GM12878 (cell line): ENCODE data around the gene ZNF669. TPM values are rescaled to one million over a fixed set of nuclear protein-coding genes. Genes with fewer than 3 reads are reported as not detected.

Experiments
- ATAC-seq: fragments of 200-7000 bp; cut with Tn5 transposase; 3 replicates; pipeline ENCODE4 v1.9.1; 2020; ENCODE audit warnings: mild to moderate bottlenecking, moderate library complexity
- BruUV-seq: library from RNA; stranded (reverse); fragments of 400-500 nt; replicated peaks from 2 replicates; lab custom pipeline; 2021; lab: Mats Ljungman, UMichigan
- CTCF ChIA-PET: fragments of 300-600 bp; sonication (Branson Sonifier 250); formaldehyde crosslinking; extraction: SDS; loops from one replicate; lab custom pipeline; 2021; ENCODE audit warnings: inconsistent platforms; lab: Yijun Ruan, JAX
- POLR2A ChIA-PET: fragments of 350-600 bp; formaldehyde crosslinking; extraction: SDS; loops from one replicate; lab custom pipeline; 2021; ENCODE audit warnings: inconsistent platforms; lab: Charles Lee
- RAD21 ChIA-PET: fragments of 300-600 bp; sonication (Branson Sonifier 250); formaldehyde crosslinking; loops from one replicate; lab custom pipeline; 2023; ENCODE audit warnings: antibody characterized with exemption; ENCODE audit not compliant: unreplicated experiment; lab: Charles Lee
- SMC1A ChIA-PET: fragments of 300-600 bp; sonication (Branson Sonifier 250); formaldehyde crosslinking; loops from one replicate; lab custom pipeline; 2023; ENCODE audit not compliant: unreplicated experiment, uncharacterized antibody; lab: Charles Lee
- DNase-seq: peaks from one replicate; pipeline ENCODE4 v3.0.0-alpha.2; 2011; ENCODE audit warnings: low read depth, low spot score
- FAIRE-seq: peaks from 3 replicates; lab custom pipeline; 2011; peaks lifted over from hg19 to GRCh38; lab: Jason Lieb, UNC
- H2AFZ ChIP-seq: 2 replicates; pipeline ENCODE4 v1.6.0; 2011; ENCODE audit warnings: low read depth, low read length, control low read depth; ENCODE audit not compliant: control insufficient read depth
- H3K27ac ChIP-seq: 2 replicates; pipeline ENCODE4 v1.5.1; 2011; ENCODE audit warnings: control low read depth; ENCODE audit not compliant: control insufficient read depth, insufficient read depth
- H3K27me3 ChIP-seq, 2 experiments: replicated peaks in 1 of 2; 2 replicates each; pipeline versions ENCODE4 v1.6.0 to v1.6.1; 2011; ENCODE audit warnings: low read length in 1 of 2; ENCODE audit not compliant: control insufficient read depth in 2 of 2, insufficient read depth in 2 of 2
- H3K36me3 ChIP-seq, 2 experiments: 2 replicates each; pipeline ENCODE4 v1.5.1; 2011; ENCODE audit warnings: low read length in 1 of 2; ENCODE audit not compliant: control insufficient read depth in 2 of 2, insufficient read depth in 2 of 2
- H3K4me1 ChIP-seq: 2 replicates; pipeline ENCODE4 v1.6.1; 2011; ENCODE audit warnings: mild to moderate bottlenecking, low read length, moderate library complexity, mixed read lengths; ENCODE audit not compliant: control insufficient read depth, insufficient read depth
- H3K4me2 ChIP-seq: 2 replicates; pipeline ENCODE4 v1.6.0; 2011; ENCODE audit warnings: control low read depth; ENCODE audit not compliant: control insufficient read depth, insufficient read depth
- H3K4me3 ChIP-seq: fragments of 200-600 bp; sonication (generic); 2 replicates; pipeline ENCODE4 v1.5.1; 2016
- H3K79me2 ChIP-seq: 2 replicates; pipeline ENCODE4 v1.6.0; 2011; ENCODE audit warnings: low read length; ENCODE audit not compliant: control insufficient read depth, insufficient read depth
- H3K9ac ChIP-seq: 2 replicates; pipeline ENCODE4 v1.8.0; 2011; ENCODE audit warnings: low read length, control low read depth, mixed read lengths; ENCODE audit not compliant: control insufficient read depth, insufficient read depth
- H3K9me3 ChIP-seq: replicated peaks from 3 replicates; pipeline ENCODE4 v1.5.1; 2011; ENCODE audit warnings: mild to moderate bottlenecking, low read length; ENCODE audit not compliant: control insufficient read depth, insufficient read depth
- H4K20me1 ChIP-seq: 2 replicates; pipeline ENCODE4 v1.6.0; 2011; ENCODE audit not compliant: control insufficient read depth, insufficient read depth
- GABPA ChIP-seq: IDR thresholded peaks from 2 replicates; pipeline ENCODE4 v1.6.1; 2014; ENCODE audit warnings: antibody characterized with exemption, low read depth, mild to moderate bottlenecking, inconsistent platforms
- MTA2 ChIP-seq: fragments of 450-650 bp; IDR thresholded peaks from 2 replicates; pipeline ENCODE4 v1.6.1; 2016; ENCODE audit warnings: low read depth, mild to moderate bottlenecking, moderate library complexity
- NFIC ChIP-seq: IDR thresholded peaks from 2 replicates; pipeline ENCODE4 v1.6.1; 2012; ENCODE audit warnings: low read depth, mild to moderate bottlenecking, inconsistent platforms, low read length, moderate library complexity
- POLR2AphosphoS5 ChIP-seq: IDR thresholded peaks from 2 replicates; pipeline ENCODE4 v1.6.1; 2011; ENCODE audit warnings: mild to moderate bottlenecking, low read length, inconsistent platforms
- RAD51 ChIP-seq: fragments of 450-650 bp; IDR thresholded peaks from 2 replicates; pipeline ENCODE4 v1.6.1; 2016; ENCODE audit warnings: moderate library complexity, mild to moderate bottlenecking, inconsistent platforms
- RCOR1 ChIP-seq: conservative IDR thresholded peaks from 2 replicates; pipeline ENCODE4 v1.6.1; 2012; ENCODE audit warnings: low read depth, low read length, improper control_type of control experiment
- RUNX3 ChIP-seq: IDR thresholded peaks from 2 replicates; pipeline ENCODE4 v1.6.1; 2012; ENCODE audit warnings: low read length, inconsistent platforms
- SMAD5 ChIP-seq: IDR thresholded peaks from 2 replicates; pipeline ENCODE4 v1.6.1; 2016; ENCODE audit warnings: antibody characterized with exemption, low read depth
- SMARCA5 ChIP-seq: fragments of 450-650 bp; IDR thresholded peaks from 2 replicates; pipeline ENCODE4 v1.6.1; 2017; ENCODE audit warnings: mild to moderate bottlenecking
- STAT1 ChIP-seq: fragments of 450-650 bp; conservative IDR thresholded peaks from 2 replicates; pipeline ENCODE4 v1.6.1; 2014; ENCODE audit warnings: antibody characterized with exemption, mild to moderate bottlenecking
- ZNF622 ChIP-seq: fragments of 450-650 bp; IDR thresholded peaks from 2 replicates; pipeline ENCODE4 v1.6.1; 2017; ENCODE audit warnings: mild to moderate bottlenecking, inconsistent platforms
- WGBS: methylation state at CpG from one replicate; pipeline ENCODE4 v1.1.6; 2016; ENCODE audit warnings: low lambda C conversion rate; ENCODE audit not compliant: insufficient replicate concordance, insufficient coverage; ENCODE audit errors: missing lambda C conversion rate; 5-methylcytosine and 5-hydroxymethylcytosine counted together
- in situ Hi-C: fragments of 300-500 bp; cut with MboI; formaldehyde crosslinking; loops from 9 replicates; pipeline ENCODE4 v1.14.3; 2018; ENCODE audit warnings: mixed read lengths
- intact Hi-C: fragments of 100-400 bp; cut with micrococcal nuclease; formaldehyde crosslinking; loops from one replicate; pipeline ENCODE4 v1.14.2; 2022; ENCODE audit not compliant: unreplicated experiment
- polyA plus RNA-seq, 11 experiments: library from polyadenylated mRNA; depleted of rRNA in 4 of 11; unstranded in 6 of 11; stranded (reverse) in 5 of 11; fragments of >200 nt; fragmentation: Nextera tagmentation in 4 of 11; fragmentation: Illumina TruSeq in 1 of 11; extraction: Ambion mirVana in 4 of 11; extraction: Trizol in 1 of 11; gene quantifications; 1 replicate in 1 of 11; 2 replicates in 10 of 11; pipeline versions ENCODE4 v1.2.1 to v1.2.3, GENCODE V29; 2011 to 2016; ENCODE audit warnings: inconsistent platforms in 2 of 11, missing spikeins in 2 of 11, low read depth in 1 of 11
- total RNA-seq, 4 experiments: library from RNA; depleted of rRNA in 3 of 4; stranded (reverse); fragments of >200 nt in 3 of 4; fragmentation: Illumina TruSeq in 1 of 4; extraction: Trizol in 1 of 4; gene quantifications; 2 replicates each; pipeline versions ENCODE4 v1.2.1 to v1.2.3, GENCODE V29; 2013 to 2021
- TF ChIP-seq, protein P1 (sequence below): fragments of 150-350 bp; IDR thresholded peaks from 2 replicates; pipeline ENCODE4 v1.6.1; 2016; ENCODE audit warnings: low read depth, low read length
- TF ChIP-seq, protein P2 (sequence below): fragments of 450-650 bp; IDR thresholded peaks from 2 replicates; pipeline ENCODE4 v1.6.1; 2016; ENCODE audit warnings: mild to moderate bottlenecking
- TF ChIP-seq, protein P3 (sequence below), 3 experiments: IDR thresholded peaks in 2 of 3; conservative IDR thresholded peaks in 1 of 3; 2 replicates each; pipeline ENCODE4 v1.5.1; 2011; ENCODE audit warnings: low read depth in 3 of 3, low read length in 3 of 3, mild to moderate bottlenecking in 3 of 3, control low read depth in 2 of 3, moderate library complexity in 2 of 3, inconsistent platforms in 1 of 3, mixed read lengths in 1 of 3; ENCODE audit not compliant: control insufficient read depth in 2 of 3, insufficient read depth in 1 of 3; ENCODE audit errors: extremely low read depth in 1 of 3
- TF ChIP-seq, protein P4 (sequence below): fragments of 450-650 bp; IDR thresholded peaks from 2 replicates; pipeline ENCODE4 v1.6.1; 2017; ENCODE audit warnings: borderline replicate concordance

ZNF669 gene
- total and polyA plus RNA-seq, 10 of the 15 experiments (the other 5 are each of a cell fraction or from before 2014, with no cell fraction given): 4.8 to 11.1 (median 5.8) TPM

DNA sequence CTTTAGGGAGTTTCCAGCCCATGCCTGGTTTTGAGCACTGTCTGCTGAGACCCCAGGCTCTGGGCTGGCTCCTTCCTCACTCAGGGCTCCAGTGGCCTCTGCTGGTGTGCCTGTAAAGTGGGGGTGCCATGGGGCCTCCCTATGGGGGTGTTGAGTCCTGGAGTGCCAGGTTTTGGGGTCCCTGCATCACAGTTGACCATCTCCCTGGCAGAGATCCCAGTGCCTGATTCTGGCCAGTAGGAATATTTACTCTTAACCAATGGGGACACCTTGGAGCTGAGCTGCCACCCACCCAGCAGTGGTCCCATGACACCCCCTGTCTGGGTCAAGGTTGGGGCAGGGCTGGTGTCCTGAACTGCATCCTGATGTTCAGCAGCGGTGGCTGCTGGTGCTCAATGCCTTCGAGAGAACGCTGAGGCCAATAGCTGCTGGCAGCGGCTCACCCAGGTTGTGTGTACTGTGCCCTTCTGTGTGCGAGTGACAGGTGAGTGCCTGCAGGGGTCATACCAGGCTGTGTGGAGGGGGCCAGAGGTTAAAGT, 9.6 kb upstream of the ZNF669 start:
- WGBS: 69% methylated on average over 5 of the region's 5 CpGs
- ChIA-PET POLR2A (interaction anchor here (0.5 kb wide), 1 partner anchor 46 kb away, joined by 3 read pairs; no protein-coding TSS in a partner anchor), CTCF (no interaction called here), SMC1A (no interaction called here), RAD21 (no interaction called here)
- H3K36me3 ChIP-seq: no peaks in the 10 kb centered on the region
- H3K27ac ChIP-seq: no peak overlapping the region
- H2AFZ ChIP-seq: no peak overlapping the region
- no peaks in the 10 kb centered on the region for H3K79me2 ChIP-seq
- H3K4me1 ChIP-seq: no peaks in the 10 kb centered on the region
- peaks cover 1% of the 10 kb centered on the region; the same call in 2 of the 3 replicates for H3K9me3 ChIP-seq
- intact Hi-C loops: no loop called here
- H4K20me1 ChIP-seq: no peaks in the 10 kb centered on the region
- H3K4me2 ChIP-seq: no peak overlapping the region
- in situ Hi-C loops: no loop called here
- peaks cover 1 to 5% of the 10 kb centered on the region in 2 experiments; a peak in 3 of 4 replicates for H3K27me3 ChIP-seq
- no peak; the same call in 2 of the 3 replicates for ATAC-seq
- TF ChIP-seq SMARCA5: no peak
- TF ChIP-seq ZNF622: no peak
- TF ChIP-seq RUNX3: no peak
- TF ChIP-seq NFIC: no peak
- TF ChIP-seq, protein P1, sequence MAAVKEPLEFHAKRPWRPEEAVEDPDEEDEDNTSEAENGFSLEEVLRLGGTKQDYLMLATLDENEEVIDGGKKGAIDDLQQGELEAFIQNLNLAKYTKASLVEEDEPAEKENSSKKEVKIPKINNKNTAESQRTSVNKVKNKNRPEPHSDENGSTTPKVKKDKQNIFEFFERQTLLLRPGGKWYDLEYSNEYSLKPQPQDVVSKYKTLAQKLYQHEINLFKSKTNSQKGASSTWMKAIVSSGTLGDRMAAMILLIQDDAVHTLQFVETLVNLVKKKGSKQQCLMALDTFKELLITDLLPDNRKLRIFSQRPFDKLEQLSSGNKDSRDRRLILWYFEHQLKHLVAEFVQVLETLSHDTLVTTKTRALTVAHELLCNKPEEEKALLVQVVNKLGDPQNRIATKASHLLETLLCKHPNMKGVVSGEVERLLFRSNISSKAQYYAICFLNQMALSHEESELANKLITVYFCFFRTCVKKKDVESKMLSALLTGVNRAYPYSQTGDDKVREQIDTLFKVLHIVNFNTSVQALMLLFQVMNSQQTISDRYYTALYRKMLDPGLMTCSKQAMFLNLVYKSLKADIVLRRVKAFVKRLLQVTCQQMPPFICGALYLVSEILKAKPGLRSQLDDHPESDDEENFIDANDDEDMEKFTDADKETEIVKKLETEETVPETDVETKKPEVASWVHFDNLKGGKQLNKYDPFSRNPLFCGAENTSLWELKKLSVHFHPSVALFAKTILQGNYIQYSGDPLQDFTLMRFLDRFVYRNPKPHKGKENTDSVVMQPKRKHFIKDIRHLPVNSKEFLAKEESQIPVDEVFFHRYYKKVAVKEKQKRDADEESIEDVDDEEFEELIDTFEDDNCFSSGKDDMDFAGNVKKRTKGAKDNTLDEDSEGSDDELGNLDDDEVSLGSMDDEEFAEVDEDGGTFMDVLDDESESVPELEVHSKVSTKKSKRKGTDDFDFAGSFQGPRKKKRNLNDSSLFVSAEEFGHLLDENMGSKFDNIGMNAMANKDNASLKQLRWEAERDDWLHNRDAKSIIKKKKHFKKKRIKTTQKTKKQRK: no peak
- TF ChIP-seq, protein P2, sequence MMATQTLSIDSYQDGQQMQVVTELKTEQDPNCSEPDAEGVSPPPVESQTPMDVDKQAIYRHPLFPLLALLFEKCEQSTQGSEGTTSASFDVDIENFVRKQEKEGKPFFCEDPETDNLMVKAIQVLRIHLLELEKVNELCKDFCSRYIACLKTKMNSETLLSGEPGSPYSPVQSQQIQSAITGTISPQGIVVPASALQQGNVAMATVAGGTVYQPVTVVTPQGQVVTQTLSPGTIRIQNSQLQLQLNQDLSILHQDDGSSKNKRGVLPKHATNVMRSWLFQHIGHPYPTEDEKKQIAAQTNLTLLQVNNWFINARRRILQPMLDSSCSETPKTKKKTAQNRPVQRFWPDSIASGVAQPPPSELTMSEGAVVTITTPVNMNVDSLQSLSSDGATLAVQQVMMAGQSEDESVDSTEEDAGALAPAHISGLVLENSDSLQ: no peak
- TF ChIP-seq RAD51: no peak
- no peak for TF ChIP-seq RCOR1
- no peak for TF ChIP-seq POLR2AphosphoS5
- TF ChIP-seq, protein P3, sequence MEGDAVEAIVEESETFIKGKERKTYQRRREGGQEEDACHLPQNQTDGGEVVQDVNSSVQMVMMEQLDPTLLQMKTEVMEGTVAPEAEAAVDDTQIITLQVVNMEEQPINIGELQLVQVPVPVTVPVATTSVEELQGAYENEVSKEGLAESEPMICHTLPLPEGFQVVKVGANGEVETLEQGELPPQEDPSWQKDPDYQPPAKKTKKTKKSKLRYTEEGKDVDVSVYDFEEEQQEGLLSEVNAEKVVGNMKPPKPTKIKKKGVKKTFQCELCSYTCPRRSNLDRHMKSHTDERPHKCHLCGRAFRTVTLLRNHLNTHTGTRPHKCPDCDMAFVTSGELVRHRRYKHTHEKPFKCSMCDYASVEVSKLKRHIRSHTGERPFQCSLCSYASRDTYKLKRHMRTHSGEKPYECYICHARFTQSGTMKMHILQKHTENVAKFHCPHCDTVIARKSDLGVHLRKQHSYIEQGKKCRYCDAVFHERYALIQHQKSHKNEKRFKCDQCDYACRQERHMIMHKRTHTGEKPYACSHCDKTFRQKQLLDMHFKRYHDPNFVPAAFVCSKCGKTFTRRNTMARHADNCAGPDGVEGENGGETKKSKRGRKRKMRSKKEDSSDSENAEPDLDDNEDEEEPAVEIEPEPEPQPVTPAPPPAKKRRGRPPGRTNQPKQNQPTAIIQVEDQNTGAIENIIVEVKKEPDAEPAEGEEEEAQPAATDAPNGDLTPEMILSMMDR (IDR thresholded peaks at IDR 0.05 in 2 of 3, conservative IDR thresholded peaks at IDR 0.05 in 1 of 3; ENCODE audit: control insufficient read depth in 2 of 3, extremely low read depth in 1 of 3, insufficient read depth in 1 of 3, low read depth in 3 of 3, low read length in 3 of 3): no peak
- no peak for TF ChIP-seq MTA2
- TF ChIP-seq GABPA: no peak
- no peak for TF ChIP-seq STAT1
- no peak for TF ChIP-seq SMAD5
- TF ChIP-seq, protein P4, sequence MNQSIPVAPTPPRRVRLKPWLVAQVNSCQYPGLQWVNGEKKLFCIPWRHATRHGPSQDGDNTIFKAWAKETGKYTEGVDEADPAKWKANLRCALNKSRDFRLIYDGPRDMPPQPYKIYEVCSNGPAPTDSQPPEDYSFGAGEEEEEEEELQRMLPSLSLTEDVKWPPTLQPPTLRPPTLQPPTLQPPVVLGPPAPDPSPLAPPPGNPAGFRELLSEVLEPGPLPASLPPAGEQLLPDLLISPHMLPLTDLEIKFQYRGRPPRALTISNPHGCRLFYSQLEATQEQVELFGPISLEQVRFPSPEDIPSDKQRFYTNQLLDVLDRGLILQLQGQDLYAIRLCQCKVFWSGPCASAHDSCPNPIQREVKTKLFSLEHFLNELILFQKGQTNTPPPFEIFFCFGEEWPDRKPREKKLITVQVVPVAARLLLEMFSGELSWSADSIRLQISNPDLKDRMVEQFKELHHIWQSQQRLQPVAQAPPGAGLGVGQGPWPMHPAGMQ: no peak
- TF ChIP-seq, all 136 proteins: peak for 0
- DNase-seq: no peak
- no peak for FAIRE-seq
- H3K9ac ChIP-seq: no peak overlapping the region
- H3K4me3 ChIP-seq: no peak overlapping the region
- BruUV-seq: no TSS peak
